ENCODE measurements around the gene GABPB2. TPM values are rescaled to one million over a fixed set of nuclear protein-coding genes. Genes with fewer than 3 reads are reported as not detected.

The GABPB2 gene
- total and polyA plus RNA-seq, 2 of the 13 experiments (the other 11 are each of a cell fraction or from before 2014, with no cell fraction given): 0.09 TPM; not detected in 1

GRCh38 chr1:151147132-151147503 lies 76.6 kb downstream of the GABPB2 start (continued):
- TF ChIP-seq KIAA2018 (CRISPR knock-in tag; IDR thresholded peaks at IDR 0.05; ENCODE audit: borderline replicate concordance) (no peak), ZNF512 (CRISPR knock-in tag; IDR thresholded peaks at IDR 0.05) (0 out of 2 replicates have a peak, but pooled peaks have one; percentile 24), SALL1 (CRISPR knock-in tag; IDR thresholded peaks at IDR 0.05) (peak; percentile 4; the same call in 1 of the 2 replicates), UBTF (CRISPR knock-in tag; IDR thresholded peaks at IDR 0.05) (0 out of 2 replicates have a peak, but pooled peaks have one; percentile 40), NCOA2 (CRISPR knock-in tag; IDR thresholded peaks at IDR 0.05) (0 out of 2 replicates have a peak, but pooled peaks have one; percentile 3), ZBTB20 (CRISPR knock-in tag; IDR thresholded peaks at IDR 0.05; ENCODE audit: borderline replicate concordance, low read depth) (0 out of 2 replicates have a peak, but pooled peaks have one; percentile 6), ZNF276 (CRISPR knock-in tag; IDR thresholded peaks at IDR 0.05; ENCODE audit: low read depth) (0 out of 2 replicates have a peak, but pooled peaks have one; percentile 8), HNRNPH1 (optimal IDR thresholded peaks at IDR 0.05; ENCODE audit: low read depth, low read length) (no peak), ZMYM4 (CRISPR knock-in tag; IDR thresholded peaks at IDR 0.05) (no peak; the same call in 1 of the 2 replicates), ZNF44 (CRISPR knock-in tag; IDR thresholded peaks at IDR 0.05) (no peak), ZNF337 (CRISPR knock-in tag; IDR thresholded peaks at IDR 0.05; ENCODE audit: borderline replicate concordance, low read depth) (0 out of 2 replicates have a peak, but pooled peaks have one; percentile 20), SSRP1 (CRISPR knock-in tag; IDR thresholded peaks at IDR 0.05) (peak; percentile 37; the same call in 1 of the 2 replicates)
